SU-DHL-6 (cell line): ENCODE data around the gene ADCY6.

Source experiments
- H2AFZ ChIP-seq: fragments of 200-600 bp; sonication (generic); 2 replicates; pipeline ENCODE4 v1.6.1; 2014; ENCODE audit warnings: low read depth, mild to moderate bottlenecking, moderate library complexity, mixed read lengths, antibody characterized with exemption, low read length; ENCODE audit not compliant: severe bottlenecking
- H3F3A ChIP-seq: fragments of 200-600 bp; shearing (Covaris generic); 2 replicates; pipeline ENCODE4 v1.6.0; 2016; ENCODE audit warnings: antibody characterized with exemption, mild to moderate bottlenecking; ENCODE audit not compliant: insufficient read depth
- H3K27ac ChIP-seq: fragments of 200-600 bp; sonication (generic); 2 replicates; pipeline ENCODE4 v1.5.1; 2016; ENCODE audit warnings: low read depth, mild to moderate bottlenecking, low read length, moderate library complexity, mixed read lengths
- H3K27me3 ChIP-seq: fragments of 200-600 bp; sonication (generic), shearing (Covaris generic); 2 replicates; pipeline ENCODE4 v1.6.0; 2014; ENCODE audit warnings: mild to moderate bottlenecking, low read length
- H3K36me3 ChIP-seq: fragments of 200-600 bp; sonication (generic); 2 replicates; pipeline ENCODE4 v1.6.1; 2014; ENCODE audit warnings: mild to moderate bottlenecking, low read length, mixed read lengths
- H3K4me2 ChIP-seq: fragments of 300-600, 200-600 bp; shearing (Covaris generic), sonication (generic); 2 replicates; pipeline ENCODE4 v1.6.0; 2014; ENCODE audit warnings: low read length, low read depth, mild to moderate bottlenecking; ENCODE audit not compliant: poor library complexity, severe bottlenecking
- H3K4me3 ChIP-seq: fragments of 200-600 bp; sonication (generic); 2 replicates; pipeline ENCODE4 v1.5.1; 2014; ENCODE audit warnings: antibody characterized with exemption, low read length, mild to moderate bottlenecking, mixed read lengths; ENCODE audit not compliant: insufficient read depth, poor library complexity, severe bottlenecking
- H3K79me2 ChIP-seq: fragments of 200-600 bp; sonication (generic); 2 replicates; pipeline ENCODE4 v1.6.1; 2014; ENCODE audit warnings: mild to moderate bottlenecking, low read length, moderate library complexity; ENCODE audit not compliant: insufficient read depth
- H3K9ac ChIP-seq: fragments of 200-600 bp; sonication (generic); 2 replicates; pipeline ENCODE4 v1.7.0; 2014; ENCODE audit warnings: mild to moderate bottlenecking, low read length
- H3K9me2 ChIP-seq: fragments of 200-600 bp; sonication (generic); replicated peaks from 2 replicates; pipeline ENCODE4 v1.6.1; 2014; ENCODE audit warnings: low read length; ENCODE audit not compliant: insufficient read depth
- H3K9me3 ChIP-seq: fragments of 200-600 bp; sonication (generic); 2 replicates; pipeline ENCODE4 v1.6.1; 2014; ENCODE audit warnings: low read length, mixed read lengths; ENCODE audit not compliant: insufficient read depth
- H4K20me1 ChIP-seq: fragments of 200-600 bp; sonication (generic); 2 replicates; pipeline ENCODE4 v1.6.1; 2014; ENCODE audit warnings: low read depth, mild to moderate bottlenecking, antibody characterized with exemption, low read length, moderate library complexity, mixed read lengths
- EZH2phosphoT487 ChIP-seq: fragments of 200-600 bp; sonication (generic), shearing (Covaris generic); conservative IDR thresholded peaks from 2 replicates; pipeline ENCODE4 v1.6.1; 2018; ENCODE audit warnings: mild to moderate bottlenecking, antibody characterized with exemption, low read length, moderate library complexity, mixed read lengths
- TF ChIP-seq, protein P1 (sequence below): fragments of 200-600 bp; sonication (generic); IDR thresholded peaks from one replicate; pipeline ENCODE4 v1.5.1; 2017; ENCODE audit warnings: antibody characterized with exemption, mild to moderate bottlenecking, low read length, moderate library complexity; ENCODE audit not compliant: insufficient read depth, poor library complexity, severe bottlenecking

The ADCY6 gene

DNA sequence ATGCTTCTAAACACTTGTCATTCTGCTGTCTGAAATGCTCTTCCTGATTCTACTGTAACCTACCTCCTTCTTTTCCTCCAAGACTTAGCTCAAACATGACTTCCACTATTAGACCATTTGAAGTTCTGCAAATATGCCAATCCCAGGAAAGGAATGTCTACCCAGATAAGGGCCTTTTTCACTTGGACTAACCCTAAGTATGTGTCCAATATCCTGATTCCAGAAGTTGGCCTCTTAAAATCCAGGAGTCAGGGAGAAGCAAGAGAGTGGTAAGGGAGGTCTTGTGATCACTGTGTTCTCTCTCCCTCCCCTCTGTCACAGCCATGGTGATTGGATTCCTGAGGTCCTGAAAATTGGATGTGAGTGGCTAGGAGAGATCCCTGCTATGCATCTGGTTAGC, 30.2 kb downstream of the ADCY6 start:
- no peak overlapping the region for H3K27ac ChIP-seq
- no peaks in the 10 kb centered on the region for H3K36me3 ChIP-seq
- H3K4me2 ChIP-seq: no peak overlapping the region
- no peaks in the 10 kb centered on the region for H3K9me3 ChIP-seq
- TF ChIP-seq, protein P1, sequence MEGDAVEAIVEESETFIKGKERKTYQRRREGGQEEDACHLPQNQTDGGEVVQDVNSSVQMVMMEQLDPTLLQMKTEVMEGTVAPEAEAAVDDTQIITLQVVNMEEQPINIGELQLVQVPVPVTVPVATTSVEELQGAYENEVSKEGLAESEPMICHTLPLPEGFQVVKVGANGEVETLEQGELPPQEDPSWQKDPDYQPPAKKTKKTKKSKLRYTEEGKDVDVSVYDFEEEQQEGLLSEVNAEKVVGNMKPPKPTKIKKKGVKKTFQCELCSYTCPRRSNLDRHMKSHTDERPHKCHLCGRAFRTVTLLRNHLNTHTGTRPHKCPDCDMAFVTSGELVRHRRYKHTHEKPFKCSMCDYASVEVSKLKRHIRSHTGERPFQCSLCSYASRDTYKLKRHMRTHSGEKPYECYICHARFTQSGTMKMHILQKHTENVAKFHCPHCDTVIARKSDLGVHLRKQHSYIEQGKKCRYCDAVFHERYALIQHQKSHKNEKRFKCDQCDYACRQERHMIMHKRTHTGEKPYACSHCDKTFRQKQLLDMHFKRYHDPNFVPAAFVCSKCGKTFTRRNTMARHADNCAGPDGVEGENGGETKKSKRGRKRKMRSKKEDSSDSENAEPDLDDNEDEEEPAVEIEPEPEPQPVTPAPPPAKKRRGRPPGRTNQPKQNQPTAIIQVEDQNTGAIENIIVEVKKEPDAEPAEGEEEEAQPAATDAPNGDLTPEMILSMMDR: no peak
- TF ChIP-seq EZH2phosphoT487: no peak
- H3K4me3 ChIP-seq: no peak overlapping the region
- H3K9me2 ChIP-seq: no peaks in the 10 kb centered on the region
- H3K79me2 ChIP-seq: no peaks in the 10 kb centered on the region
- no peaks in the 10 kb centered on the region for H3F3A ChIP-seq
- H2AFZ ChIP-seq: no peak overlapping the region
- no peaks in the 10 kb centered on the region for H4K20me1 ChIP-seq
- no peaks in the 10 kb centered on the region for H3K27me3 ChIP-seq
- H3K9ac ChIP-seq: no peak overlapping the region

DNA sequence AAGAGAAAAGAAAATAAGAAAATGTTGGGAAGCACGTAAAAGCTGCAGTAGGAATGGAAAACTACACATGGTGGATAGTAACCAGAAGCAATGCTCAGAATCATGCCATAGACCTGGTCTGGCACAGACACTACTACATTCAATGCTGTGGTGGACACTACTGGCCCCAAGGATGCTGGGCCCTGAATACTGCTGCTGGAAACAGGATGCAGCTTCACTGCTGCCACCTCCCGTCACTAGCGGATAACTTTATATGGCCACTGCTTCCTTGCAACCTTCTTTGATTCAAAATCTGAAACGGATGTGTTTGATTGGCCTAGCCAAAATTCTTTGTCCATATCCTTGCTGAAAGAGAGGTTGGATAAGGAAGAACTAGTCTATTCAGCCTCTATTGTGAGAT, 30.7 kb downstream of the ADCY6 start:
- Histone ChIP-seq H3F3A (no peaks in the 10 kb centered on the region), H3K27me3 (no peaks in the 10 kb centered on the region), H4K20me1 (no peaks in the 10 kb centered on the region), H3K9ac (no peak overlapping the region), H3K27ac (no peak overlapping the region), H3K9me3 (no peaks in the 10 kb centered on the region), H3K36me3 (no peaks in the 10 kb centered on the region), H3K9me2 (no peaks in the 10 kb centered on the region), H3K4me3 (no peak overlapping the region), H3K79me2 (no peaks in the 10 kb centered on the region), H2AFZ (no peak overlapping the region), H3K4me2 (no peak overlapping the region)
- TF ChIP-seq EZH2phosphoT487: no peak
- TF ChIP-seq, protein P1: no peak

DNA sequence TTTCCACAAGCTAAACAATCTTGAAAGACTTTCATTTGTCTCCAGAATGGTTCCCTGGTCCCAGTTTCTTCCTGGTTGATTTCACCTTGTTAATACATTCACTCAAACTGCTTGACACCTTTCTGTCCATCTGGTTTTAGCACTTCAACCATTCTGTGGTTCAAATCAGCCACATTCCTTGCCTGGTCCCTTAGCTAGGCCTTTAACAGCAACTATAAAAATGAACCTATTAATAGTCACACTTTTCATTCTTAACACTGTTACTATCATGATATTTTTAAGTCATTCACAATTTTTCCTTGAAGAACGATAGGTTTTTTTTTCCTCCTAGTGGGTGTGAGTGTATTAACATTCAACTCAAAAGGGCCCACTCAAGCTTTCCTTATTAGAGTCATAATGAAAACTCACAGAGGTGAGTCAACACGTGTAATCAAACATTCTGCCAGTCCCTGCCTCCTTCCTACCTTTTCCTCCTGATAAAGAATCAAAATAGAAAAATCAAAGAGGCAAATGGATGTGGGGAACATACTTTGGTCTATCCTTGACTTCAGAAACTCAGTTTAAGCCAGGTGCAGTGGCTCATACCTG, 38.0 kb downstream of the ADCY6 start:
- H3K79me2 ChIP-seq: no peaks in the 10 kb centered on the region
- H3F3A ChIP-seq: no peaks in the 10 kb centered on the region
- H3K36me3 ChIP-seq: no peaks in the 10 kb centered on the region
- no peaks in the 10 kb centered on the region for H4K20me1 ChIP-seq
- no peak overlapping the region for H3K27ac ChIP-seq
- H3K4me2 ChIP-seq: no peak overlapping the region
- H3K9me2 ChIP-seq: no peaks in the 10 kb centered on the region
- H3K9me3 ChIP-seq: no peaks in the 10 kb centered on the region
- no peak overlapping the region for H2AFZ ChIP-seq
- no peaks in the 10 kb centered on the region for H3K27me3 ChIP-seq
- TF ChIP-seq EZH2phosphoT487: no peak
- TF ChIP-seq, protein P1: no peak
- no peak overlapping the region for H3K4me3 ChIP-seq
- no peak overlapping the region for H3K9ac ChIP-seq

DNA sequence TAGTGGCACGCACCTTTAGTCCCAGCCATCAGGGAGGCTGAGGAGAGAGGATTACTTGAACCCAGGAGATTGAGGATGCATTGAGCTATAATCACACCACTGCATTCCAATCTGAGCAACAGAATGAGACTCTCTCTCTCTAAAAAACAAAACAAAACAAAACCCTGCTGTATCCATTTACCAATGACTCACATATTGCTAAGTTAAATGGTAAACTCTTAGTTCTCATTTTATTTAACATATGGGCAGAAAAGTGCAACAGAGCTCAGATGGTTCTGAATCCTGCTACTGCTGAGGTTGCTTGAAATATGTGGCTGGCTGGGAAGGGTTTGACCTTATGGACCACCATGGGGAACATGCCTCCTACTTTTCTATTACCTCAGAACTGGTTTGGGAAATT, 38.7 kb downstream of the ADCY6 start:
- Histone ChIP-seq H3K79me2 (no peaks in the 10 kb centered on the region), H3K27me3 (no peaks in the 10 kb centered on the region), H3K9me2 (no peaks in the 10 kb centered on the region), H3K4me3 (no peak overlapping the region), H3K9me3 (no peaks in the 10 kb centered on the region), H3F3A (no peaks in the 10 kb centered on the region), H2AFZ (no peak overlapping the region), H3K27ac (no peak overlapping the region), H3K4me2 (no peak overlapping the region), H4K20me1 (no peaks in the 10 kb centered on the region), H3K9ac (no peak overlapping the region), H3K36me3 (no peaks in the 10 kb centered on the region)
- TF ChIP-seq, protein P1: no peak
- TF ChIP-seq EZH2phosphoT487: no peak
